T-helper 9 cell (primary cell): ENCODE data around the gene CCDC27.

Experiments
- DNase-seq: peaks from one replicate; pipeline ENCODE4 v3.0.0-alpha.2; 2020

Gene CCDC27

DNA sequence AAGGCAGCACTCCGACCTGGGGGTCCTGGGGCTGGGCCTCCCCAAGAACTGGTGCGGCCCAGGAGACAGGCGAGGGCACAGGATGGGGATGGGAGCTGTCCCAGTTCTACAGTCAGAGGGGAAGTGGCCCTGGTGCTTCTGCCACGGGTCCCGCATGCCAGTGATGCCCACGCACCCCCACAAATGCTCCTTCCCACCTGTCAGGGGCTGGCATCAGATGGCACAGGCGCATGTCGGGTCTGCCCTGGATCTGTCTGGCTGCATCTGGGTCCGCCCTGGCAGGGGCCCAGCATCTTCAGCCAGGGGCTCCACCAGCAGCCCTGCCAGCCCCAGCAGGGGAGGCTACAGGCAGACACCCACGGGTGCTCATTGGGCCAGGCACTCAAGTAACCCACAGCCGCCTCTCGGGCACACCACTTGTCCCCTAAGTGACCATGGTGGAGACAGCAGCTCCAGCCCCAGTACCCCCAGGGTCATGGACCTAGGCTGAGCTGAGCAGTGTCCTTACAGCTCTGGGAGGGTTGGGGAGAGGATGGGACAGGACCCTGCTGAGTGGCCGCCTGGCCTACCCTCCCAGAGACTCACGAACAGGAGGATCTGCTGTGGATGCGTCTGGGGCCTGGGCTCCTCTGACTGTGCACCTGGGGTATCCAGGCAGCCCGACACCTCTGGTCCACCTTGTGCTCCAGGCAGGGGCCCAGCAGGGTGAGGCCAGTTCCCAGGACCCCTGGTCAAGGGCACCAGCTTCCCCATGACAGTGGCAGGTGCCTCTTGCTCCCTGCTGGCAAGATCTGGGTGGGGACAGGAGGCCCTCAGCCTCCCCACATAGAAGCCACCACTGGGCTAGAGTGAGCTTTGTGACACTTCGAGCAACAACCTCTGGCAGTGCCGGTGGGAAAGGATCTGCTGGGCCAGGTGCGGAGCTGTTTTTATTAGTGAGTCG, 25.7 kb downstream of the CCDC27 start:
- DNase-seq, result no peak

DNA sequence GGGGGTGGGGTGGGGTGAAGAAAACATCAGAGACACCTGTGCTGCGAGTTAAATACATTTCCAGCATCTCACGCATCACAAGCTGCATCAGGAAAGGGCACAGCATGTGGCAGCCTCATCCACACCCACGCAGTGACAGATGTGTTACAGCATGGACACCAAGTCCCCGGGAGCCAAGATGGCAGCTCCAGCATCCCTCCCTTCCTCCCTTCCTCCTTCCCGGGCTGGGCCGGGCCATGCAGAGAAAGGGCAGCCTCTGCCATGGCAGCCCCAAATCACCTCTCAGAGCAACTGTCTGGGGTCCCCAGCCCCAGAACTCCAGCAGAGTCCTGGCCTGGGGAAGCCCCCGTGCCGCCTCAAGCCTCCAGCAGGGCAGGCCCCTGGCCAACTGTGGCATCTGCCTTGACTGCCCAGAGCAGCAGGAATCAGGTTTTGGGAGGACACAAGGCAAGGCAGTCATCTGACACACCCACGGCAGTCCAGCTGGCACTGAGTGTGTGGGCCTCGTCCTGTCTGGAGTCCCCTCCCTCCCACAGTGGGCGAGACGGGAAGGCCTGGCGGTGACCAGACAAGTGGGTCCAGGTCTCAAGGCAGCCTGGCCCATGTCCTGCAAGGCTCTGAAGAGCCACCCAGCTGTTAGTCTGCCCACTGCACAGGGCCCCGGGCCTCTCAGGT, 26.5 kb downstream of the CCDC27 start:
- DNase-seq, result no peak

DNA sequence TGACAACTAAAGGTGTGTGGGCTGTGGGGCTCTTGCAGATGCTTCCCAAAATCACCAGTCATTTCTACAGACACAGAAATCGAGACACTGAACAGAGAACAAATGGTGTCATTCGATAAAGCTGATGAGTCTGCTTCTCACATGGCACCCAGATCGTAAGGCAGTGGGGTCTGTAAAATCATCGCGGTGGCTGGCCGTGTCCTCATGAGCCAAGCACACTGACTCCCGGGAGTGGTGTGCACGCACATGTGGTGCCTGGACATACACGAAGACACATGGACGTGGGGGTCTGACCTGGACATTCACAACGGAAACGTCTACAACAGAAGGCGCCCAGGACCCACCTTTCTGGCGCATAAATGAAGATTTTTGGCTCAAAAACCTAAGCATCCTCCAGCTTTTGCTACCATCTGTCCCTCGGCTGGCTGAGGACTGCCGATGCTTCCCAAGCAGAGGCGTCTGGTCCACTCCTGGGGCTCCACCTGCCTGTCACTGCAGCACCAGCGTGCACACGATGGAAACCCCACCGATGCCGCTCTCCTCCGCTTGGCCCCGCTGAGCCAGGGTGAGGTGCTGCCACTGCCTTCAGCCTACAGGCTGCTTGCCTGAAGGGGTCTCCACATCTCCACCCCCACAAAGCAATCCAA, 27.1 kb downstream of the CCDC27 start:
- DNase-seq, result no peak

DNA sequence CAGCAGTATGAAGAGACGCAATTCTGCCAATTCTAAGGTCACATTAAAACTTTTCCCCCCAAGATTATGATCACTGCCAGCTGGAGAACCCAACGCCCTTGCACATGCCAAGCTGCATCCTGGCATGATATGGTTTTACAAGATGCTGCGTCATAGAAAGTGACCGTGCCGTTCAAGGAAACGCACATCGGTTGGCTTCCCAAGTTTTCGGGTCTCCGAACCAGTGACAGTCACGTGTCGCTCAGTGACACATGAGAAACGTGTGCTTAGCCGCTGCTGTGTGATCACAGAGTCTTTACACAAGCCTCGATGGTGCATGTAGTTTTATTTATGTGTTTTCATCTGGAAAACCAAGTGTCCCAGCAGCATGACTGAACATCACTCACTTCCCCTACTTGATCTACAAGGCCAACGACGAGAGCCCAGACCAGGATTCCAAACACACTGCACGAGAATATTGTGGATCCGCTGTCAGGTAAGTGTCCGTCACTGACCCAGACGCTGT, 27.7 kb downstream of the CCDC27 start:
- no peak for DNase-seq

DNA sequence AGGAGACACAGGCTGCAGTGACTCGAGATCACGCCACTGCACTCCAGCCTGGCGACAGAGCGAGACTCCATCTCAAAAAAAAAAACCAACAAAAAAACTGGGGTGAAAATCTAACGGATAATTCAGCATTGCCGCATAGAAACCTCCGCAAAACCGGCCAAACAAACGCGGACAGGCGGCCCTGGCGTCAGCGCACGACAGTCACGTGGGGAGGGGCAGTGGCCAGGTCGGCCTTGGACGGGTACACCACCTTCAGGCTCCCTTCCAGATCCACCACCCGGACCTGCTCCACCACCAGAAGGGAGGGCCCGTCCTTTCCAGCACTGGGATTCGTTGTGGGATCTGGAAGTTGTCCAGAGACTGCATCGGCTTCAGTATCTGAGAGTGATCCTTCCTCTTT, 28.7 kb downstream of the CCDC27 start:
- DNase-seq, result no peak

DNA sequence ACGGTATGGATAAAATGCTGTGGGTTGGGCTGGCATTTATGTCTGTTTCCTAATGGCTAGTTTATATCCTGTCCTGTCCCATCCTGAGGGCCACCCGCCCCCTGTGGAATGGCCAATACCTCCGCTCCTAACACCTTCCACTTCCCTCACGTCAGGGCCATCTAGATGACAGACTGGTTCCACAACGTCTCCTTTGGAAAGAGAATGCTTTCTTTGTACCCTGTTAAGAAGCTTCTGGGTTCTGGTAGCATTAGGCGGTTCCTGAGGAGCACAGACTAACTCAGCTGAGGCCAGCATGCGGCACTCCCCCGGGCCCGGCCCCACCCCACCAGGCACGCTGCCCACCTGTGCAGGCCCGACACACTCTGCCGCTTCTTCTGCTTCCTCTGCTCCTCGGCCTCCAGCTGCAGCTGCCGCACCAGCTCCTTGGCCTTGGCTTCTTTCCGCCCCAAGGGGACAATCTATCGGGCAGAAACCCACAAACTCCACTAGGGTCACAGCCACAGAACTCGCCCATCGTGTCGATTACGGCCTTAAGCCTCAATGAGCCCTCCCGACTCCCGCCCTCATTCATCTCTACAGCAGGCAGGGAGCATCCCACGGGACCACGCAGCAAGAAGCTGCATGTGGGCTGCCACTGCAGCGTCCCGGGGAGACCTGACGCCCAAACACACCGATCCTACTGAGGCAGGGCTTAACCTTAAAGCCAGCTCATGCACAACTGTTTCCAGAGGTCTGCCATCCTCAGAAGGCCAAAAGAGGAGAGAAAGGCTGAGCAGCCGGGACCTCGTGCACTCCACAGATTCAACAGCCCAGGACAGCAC, 31.6 kb downstream of the CCDC27 start:
- no peak for DNase-seq

DNA sequence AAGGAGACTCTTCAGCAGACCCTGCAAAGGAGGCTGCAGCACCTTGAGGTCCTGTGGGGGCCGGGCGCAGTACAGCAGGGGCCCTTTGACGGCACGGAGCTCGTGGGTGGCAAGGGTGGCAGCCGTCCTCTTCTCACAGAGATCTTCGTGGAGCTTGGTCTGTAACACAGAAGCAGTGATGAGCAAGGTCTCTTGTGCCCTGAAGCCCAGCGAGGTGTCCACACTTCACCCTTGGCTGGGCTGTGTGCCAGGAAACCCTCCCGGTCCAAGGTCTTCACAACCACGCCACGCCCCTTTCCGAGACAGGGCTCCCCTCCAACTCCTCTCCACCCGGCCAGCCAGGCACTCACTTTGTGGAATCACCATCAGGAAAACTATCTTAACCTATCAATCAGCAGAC, 32.8 kb downstream of the CCDC27 start:
- DNase-seq, result no peak

DNA sequence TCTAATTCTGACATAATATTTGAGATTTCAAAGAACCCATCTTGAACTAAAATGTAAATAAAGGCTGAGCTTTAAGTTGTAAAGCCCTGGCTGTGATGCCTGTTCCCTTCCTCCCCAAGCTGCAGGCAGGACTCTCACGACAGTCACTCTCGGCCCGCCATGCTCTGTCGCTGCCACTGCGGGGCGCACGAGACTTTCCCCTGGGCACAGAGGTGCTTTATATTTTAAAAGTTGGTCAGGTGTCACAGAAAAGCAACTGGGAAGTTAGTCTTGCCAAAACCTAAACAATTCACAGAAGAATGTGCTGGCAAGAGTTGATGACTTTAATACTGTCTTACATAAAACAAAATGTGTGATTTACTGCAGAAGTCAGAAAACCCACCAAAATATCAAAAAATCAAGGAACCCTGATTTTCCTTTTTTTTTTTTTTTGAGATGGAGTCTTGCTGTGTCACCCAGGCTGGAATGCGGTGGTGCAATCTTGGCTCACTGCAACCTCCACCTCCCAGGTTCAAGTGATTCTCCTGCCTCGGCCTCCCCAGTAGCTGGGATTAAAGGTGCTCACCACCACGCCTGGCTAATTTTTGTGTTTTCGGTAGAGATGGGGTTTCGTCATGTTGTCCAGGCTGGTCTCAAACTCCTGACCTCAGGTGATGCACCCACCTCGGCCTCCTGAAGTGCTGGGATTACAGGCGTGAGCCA, 33.4 kb downstream of the CCDC27 start:
- DNase-seq, result no peak

DNA sequence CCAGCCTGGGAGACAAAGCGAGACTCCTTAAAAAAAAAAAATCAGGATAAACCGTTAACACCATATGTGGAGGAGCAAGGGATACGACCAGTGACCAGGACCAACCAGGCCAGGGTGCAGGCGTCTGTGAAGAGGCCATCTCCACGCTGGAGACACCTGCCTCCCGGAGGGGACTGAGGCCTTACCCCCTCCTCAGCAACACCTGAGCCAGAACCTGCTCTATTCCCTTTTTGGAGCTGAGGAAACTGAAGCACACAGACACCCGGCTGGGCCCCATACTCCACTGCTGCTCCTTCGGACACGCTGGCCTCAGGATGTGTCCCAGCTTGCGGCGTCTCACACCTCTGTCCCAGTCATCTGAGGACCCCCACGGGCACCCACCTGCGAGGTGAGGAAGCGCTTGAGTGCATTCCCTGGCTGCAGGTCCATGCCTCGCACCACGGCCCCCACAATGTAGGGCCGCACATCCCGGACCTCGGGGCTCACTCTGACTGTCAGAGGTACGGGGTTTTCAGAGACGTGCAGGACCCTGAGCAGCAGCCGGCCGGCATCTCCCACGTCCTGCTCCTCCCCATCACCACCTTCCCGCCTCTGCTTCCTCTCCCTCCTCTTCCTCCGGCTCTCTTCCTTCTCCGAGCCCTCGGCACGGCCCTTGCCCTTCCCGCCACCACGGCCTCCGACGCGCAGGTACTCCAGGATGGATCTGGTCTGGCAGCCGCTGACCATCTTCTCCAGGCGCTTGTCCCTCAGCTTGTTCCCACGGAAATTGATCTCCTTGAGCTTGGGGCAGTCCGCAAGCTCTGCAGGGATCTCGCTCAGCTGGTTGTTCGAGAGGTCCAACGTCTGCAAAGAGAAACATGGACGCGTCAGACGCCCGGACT, 34.5 kb downstream of the CCDC27 start:
- no peak for DNase-seq

DNA sequence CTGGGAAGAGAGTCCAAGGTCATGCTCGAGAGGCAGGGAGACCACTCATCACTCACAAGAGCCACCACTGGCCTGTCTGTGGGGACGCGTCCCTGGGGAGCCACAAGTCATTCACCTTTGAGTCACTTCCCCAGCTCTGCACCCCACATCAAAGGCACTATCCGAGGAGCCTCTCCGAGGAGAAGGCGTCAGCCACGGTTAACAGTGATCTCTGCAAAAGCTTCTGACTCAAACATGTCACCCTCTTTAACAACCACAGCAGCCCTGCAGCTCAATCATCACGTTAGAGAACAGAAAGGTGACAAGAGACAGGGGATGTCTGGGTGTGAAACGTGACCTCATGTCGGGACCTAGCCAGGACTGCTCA, 35.1 kb downstream of the CCDC27 start:
- DNase-seq, result peak; percentile 26

DNA sequence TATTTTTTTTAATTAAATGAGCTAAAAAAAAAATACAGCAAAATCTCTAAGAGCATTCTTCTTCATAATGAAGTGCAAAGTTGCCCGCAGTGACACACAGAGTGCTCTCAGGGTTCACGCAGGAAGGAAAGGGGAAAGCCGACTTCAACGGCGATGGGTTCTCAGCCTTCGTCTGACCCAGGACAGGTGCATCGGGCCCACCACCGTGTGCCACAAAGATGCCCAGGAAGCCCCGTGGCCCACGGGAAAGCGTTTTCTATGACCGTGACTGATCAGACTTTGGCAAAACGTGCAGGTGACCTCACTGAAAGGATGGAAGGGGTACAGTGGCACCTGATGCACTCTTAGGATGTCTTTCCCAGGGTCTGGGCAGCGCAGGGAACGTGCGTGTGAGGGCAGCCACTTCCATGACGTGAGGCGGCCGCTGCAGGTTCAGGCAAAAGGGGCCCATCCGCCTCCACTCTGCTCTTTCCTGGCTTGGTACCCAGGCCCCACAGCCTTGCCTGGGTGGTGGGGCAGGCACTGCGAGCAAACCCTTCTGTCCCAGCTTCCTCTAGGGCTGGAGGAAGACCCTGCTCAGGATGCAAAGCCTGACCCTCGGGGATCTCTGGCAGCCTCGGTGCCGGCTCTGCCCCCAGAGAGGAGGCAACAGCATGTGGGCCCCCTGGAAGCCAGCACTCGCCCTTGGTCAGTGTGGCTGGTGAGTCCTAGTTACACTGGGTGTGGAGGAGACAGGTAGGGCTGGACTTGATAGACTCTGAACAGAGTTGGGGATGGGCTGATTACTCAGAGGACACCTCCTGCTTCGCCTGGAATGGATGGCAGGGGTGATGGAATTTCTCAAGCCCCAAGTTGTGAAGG, 35.7 kb downstream of the CCDC27 start:
- no peak for DNase-seq

DNA sequence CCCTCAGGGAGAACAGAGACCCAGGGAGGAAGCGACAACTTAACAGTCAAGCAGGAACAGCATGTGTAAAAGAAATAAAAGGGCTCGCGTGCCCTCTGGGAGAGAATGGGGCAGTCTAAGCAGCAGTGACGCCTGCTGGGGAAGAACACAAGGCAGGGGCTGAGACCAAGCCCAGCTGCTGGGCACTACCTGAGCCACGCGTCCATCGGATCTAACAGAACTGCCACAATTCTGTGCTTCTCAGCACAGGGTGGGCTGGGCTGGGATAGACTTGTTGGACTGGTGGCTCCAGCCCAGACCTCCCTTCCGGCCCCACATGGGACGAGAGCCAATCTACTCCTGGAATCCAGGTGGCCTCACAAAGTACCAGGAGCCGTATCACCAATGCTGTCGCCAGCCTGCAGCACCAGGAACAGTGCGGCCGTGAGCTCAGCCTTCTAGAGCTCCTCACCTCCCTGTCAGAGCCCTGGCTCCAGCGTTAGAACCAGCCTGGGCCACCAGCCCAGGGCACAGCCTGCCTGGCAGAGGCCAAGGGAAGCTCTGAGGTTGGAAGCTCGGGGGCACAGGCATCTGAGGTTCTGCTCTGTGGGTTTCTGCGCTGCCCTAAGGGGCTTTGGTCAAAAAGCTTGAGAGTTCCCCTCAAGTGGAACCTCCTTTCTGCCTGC, 36.6 kb downstream of the CCDC27 start:
- no peak for DNase-seq

DNA sequence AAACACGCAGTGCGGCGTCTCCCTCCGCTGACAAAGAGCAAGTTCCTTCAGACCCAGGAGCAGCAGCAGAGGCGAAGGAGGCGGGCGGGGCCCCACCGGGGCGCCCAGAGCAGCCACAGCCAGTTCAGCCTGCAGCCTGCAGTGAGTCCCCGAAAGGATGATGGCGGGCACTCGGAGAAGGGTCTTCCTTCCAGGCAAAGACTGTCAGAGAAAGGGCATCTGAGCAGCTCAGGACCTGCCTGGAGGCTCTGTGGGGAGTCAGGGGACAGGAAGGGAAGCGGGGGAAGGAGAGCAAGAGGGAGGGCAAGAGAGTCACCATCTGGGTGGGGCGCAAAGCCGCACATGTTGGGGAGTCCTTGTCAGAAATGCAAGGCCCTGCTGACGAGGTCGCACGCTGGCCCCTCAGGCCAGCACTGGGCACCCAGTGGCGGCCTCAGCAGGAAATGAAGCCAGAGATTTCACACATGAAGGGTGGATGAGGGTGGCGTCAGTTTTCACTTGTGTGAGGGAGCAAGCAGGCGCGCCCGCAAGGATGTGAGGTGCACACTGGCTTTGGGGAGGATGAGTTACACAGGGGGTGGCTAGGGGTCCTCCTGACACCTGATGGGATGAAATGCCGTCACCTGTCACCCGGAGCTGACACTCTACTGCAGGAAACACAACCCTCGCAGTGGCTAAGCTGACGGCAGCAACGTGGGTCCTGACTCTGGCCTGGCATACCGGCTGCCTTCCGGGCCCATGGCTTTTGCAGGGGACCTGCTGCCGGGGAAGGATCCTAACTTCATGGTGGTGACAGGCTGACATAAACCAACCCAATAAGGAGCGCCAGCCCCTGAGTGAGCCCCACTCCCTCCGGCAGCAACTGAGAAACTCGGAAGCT, 37.4 kb downstream of the CCDC27 start:
- DNase-seq, result no peak

DNA sequence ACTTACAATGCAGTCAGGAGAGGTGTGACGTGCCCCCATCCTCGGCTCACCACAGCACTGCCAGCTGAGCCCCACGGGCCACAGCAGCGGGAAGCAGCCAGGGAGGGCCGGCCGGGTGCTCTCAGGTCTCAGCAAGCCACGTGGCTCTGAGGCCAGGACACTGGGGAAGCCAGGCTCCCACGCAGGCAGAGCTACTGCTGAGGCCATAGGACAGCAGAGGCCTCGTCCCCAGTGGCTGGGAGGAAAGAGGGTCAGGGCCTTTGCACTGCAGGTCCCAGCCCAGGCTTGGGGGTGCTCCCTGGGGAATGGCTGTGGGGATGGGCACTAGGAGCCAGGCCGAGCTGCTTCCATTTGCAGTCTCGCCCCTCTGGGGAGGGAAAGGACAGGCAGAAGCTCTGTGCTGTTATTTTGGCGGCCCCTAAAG, 38.3 kb downstream of the CCDC27 start:
- DNase-seq, result no peak

DNA sequence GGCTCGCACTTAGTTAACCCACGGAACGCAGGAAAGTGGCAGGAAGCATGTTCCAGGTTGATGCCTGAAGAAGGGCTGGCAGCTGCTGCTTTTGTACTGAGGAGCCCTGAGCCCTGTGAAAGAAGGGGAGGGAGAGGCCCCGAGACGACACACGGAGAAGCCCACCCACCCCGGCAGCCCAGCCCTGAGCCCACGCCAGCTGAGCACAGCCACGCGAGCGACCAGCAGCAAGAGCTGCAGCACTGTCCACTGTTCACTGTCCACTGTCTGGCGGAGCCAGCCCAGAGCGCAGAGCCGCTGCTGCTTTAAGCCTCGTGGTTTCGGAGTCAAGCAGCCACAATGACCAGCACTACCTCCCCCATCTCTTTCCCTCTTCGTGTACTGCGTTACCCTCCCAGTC, 38.7 kb downstream of the CCDC27 start:
- no peak for DNase-seq

DNA sequence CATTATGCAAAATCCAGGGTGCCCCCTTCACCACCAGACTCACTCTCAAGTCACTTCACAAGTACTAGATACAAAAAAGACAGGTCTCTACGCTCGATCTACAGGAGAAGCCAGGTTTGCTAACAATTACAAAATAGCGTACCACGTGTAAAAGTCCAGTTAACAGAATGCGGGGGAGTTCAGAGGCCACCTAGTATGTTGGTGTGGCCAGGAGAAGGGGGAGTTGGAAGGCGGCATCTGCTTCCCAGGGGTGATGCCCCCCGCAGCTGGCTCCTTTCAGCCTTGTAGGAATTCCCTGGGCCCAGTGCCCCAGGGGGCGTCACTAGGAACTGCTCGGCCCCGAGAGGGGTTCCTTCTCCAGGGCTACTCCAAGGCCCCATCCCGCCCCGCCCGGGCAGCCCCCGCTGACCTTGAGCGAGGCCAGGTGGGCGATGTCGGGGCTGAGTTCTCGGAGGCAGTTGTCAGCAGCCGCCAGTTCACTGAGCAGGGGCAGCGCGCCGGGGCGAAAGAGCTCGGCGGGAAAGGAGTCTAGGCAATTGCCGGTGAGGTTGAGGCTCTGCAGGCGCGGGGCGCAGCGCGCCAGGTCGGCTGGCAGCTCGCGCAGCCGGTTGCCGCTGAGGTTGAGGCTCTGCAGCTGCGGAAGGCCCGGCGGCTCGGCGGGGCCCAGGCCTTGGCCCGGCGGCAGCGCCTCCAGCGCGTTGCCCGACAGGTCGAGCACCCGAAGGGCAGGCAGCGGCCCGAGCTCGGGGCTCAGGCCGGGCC, 43.4 kb downstream of the CCDC27 start:
- no peak for DNase-seq
